Measurements from ENCODE around the gene NECTIN4.

Gene NECTIN4

GRCh38 chr1:161051219-161051618 is 38.1 kb downstream of the NECTIN4 start:
- TF ChIP-seq FOXM1 (IDR thresholded peaks at IDR 0.05; ENCODE audit: borderline replicate concordance, low read depth), result no peak
- TF ChIP-seq, protein P1, sequence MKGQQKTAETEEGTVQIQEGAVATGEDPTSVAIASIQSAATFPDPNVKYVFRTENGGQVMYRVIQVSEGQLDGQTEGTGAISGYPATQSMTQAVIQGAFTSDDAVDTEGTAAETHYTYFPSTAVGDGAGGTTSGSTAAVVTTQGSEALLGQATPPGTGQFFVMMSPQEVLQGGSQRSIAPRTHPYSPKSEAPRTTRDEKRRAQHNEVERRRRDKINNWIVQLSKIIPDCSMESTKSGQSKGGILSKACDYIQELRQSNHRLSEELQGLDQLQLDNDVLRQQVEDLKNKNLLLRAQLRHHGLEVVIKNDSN (IDR thresholded peaks at IDR 0.05), result no peak
- TF ChIP-seq ZBTB7A (IDR thresholded peaks at IDR 0.05; ENCODE audit: low read depth), result no peak
- no peak for TF ChIP-seq EGR1 (IDR thresholded peaks at IDR 0.05)
- no peak for TF ChIP-seq CREB1 (IDR thresholded peaks at IDR 0.05; ENCODE audit: low read depth)

DNA sequence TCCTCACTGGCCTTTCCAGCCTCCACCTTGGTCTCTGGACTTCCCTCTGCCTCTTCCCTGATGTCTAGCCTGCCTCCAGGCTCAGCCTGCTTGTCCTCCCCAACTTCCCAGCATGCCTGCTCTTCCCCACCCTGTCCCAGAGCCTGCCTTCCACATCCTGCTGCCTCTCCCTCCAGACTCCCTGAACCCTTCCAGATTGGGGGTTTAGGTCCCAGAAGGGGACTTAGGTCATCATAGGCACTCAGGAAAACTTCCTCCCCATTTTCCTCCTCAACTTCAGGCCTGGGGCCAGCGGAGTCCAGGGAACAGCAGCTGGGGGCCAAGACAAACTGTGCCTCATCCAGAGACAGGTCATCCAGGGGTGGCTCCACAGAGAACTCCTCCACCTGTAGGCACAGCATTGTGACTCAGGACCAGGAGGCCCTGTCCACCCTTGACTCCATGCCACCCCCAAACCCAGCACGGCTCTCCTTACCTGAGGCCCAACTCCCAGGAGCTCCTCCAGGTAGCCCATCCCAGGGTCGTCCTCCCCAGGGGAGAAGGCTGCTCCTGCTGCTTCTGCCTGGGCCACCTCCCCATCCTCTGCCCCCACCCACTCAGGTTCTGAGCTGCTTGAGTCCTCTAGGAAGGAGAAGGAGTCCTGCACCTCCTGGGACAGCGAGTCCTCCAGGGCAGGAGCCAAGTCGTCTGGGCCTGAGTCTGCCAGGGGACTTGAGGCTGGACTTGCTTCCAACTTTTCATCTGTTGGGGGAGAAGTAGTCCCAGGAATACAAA is 40.2 kb downstream of the NECTIN4 start:
- TF ChIP-seq FOXM1 (IDR thresholded peaks at IDR 0.05; ENCODE audit: borderline replicate concordance, low read depth) (no peak), TCF12 (IDR thresholded peaks at IDR 0.05; ENCODE audit: low read depth) (no peak), RAD21 (IDR thresholded peaks at IDR 0.05; ENCODE audit: low read depth) (no peak), TAF1 (IDR thresholded peaks at IDR 0.05; ENCODE audit: low read depth) (no peak), CREB1 (IDR thresholded peaks at IDR 0.05; ENCODE audit: low read depth) (no peak), REST (IDR thresholded peaks at IDR 0.05; ENCODE audit: low read depth) (no peak), EP300 (IDR thresholded peaks at IDR 0.05; ENCODE audit: borderline replicate concordance) (no peak), MAX (IDR thresholded peaks at IDR 0.05) (no peak), TEAD4 (IDR thresholded peaks at IDR 0.05) (no peak), EGR1 (IDR thresholded peaks at IDR 0.05) (no peak), YY1 (IDR thresholded peaks at IDR 0.05; ENCODE audit: low read depth) (no peak), ZBTB7A (IDR thresholded peaks at IDR 0.05; ENCODE audit: low read depth) (no peak), CEBPB (IDR thresholded peaks at IDR 0.05) (no peak), NFIC (IDR thresholded peaks at IDR 0.05) (no peak)
- TF ChIP-seq, protein P1 (IDR thresholded peaks at IDR 0.05), result no peak

DNA sequence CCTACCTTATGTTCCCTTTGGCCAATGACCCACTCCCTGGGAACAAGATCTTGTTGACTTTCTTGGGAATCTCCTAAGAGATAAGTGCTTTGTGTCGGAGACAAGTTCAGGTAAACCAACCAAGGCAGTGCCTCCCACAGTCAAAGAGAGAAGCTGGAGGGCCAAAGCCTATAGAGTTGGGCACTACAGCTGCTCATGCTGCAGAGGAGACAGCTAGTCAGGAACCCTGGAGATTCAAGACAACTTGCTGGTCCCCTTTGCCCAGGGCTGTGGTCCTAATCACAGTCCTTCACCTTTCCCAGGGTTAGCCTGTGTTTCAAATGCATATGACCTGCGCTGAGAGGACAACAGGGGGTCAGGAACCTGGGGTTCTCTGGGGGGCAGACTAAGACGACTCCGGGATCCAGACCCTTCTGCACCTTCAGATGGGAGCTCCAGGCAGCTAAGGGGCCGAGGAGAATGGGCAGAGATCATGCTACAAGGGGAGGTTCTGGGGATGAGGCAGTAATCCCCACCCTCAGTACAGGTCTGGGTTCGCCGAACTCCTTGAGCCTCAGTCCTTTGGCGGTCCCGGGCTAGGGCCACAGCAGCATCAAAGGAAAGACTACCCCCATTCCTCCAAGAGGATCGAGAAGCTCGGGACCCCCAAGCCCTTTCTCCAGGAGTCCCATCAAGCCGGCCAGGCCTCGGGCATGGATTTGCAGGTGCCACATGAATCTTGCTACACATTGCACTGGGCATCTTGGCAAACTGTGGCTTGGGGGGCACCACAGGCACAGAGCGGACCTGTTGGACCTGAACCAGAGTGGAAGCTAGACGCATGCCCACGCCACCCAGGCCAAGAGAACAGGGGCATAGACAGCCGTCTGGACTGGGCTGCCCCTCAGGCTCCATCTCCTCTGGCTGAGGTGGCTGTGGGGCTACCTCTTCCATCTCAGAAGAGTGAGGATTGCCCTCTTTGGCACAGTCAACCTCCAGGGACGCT is 41.6 kb downstream of the NECTIN4 start:
- TF ChIP-seq ZBTB7A (IDR thresholded peaks at IDR 0.05; ENCODE audit: low read depth), result no peak
- no peak for TF ChIP-seq CEBPB (IDR thresholded peaks at IDR 0.05)
- no peak for TF ChIP-seq EGR1 (IDR thresholded peaks at IDR 0.05)

DNA sequence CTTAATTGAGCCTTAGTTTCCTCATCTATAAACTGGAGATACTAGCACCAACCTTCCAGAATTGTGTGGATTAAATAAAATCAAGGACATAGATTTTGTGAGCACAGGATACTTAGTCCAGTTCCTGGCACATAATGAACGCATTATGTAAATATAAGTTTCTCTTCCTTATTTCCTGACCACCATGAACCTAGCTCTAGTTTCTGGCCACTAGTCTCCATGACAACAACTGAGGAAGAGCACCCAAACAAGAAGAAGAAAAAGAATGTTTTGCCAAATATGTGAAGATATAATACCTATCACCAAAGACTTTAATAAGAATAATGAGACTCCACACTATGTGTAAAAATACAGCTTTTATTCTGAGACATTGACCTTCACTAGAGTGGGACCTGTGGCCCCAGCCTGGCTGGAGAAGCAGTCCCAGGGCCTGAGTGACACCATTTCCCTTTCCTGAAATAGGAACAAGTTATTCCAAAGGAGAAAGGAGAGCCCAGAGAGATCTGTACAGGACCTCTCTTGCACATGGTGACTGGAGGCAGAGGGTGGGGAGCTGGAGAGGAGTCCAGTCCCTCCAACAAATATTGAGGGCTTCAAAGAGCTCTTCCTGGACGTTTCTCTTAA is 42.6 kb downstream of the NECTIN4 start:
- TF ChIP-seq, protein P1 (IDR thresholded peaks at IDR 0.05), result no peak
- TF ChIP-seq CREB1 (IDR thresholded peaks at IDR 0.05; ENCODE audit: low read depth) (no peak), EGR1 (IDR thresholded peaks at IDR 0.05) (no peak), TAF1 (IDR thresholded peaks at IDR 0.05; ENCODE audit: low read depth) (no peak), RAD21 (IDR thresholded peaks at IDR 0.05; ENCODE audit: low read depth) (no peak), CEBPB (IDR thresholded peaks at IDR 0.05) (no peak), TCF12 (IDR thresholded peaks at IDR 0.05; ENCODE audit: low read depth) (no peak), TEAD4 (IDR thresholded peaks at IDR 0.05) (no peak), YY1 (IDR thresholded peaks at IDR 0.05; ENCODE audit: low read depth) (no peak), MAX (IDR thresholded peaks at IDR 0.05) (no peak), FOXM1 (IDR thresholded peaks at IDR 0.05; ENCODE audit: borderline replicate concordance, low read depth) (no peak), ZBTB7A (IDR thresholded peaks at IDR 0.05; ENCODE audit: low read depth) (no peak), REST (IDR thresholded peaks at IDR 0.05; ENCODE audit: low read depth) (no peak), NFIC (IDR thresholded peaks at IDR 0.05) (no peak), EP300 (IDR thresholded peaks at IDR 0.05; ENCODE audit: borderline replicate concordance) (no peak)
